ENCODE results near the gene TUBB6.

DNA sequence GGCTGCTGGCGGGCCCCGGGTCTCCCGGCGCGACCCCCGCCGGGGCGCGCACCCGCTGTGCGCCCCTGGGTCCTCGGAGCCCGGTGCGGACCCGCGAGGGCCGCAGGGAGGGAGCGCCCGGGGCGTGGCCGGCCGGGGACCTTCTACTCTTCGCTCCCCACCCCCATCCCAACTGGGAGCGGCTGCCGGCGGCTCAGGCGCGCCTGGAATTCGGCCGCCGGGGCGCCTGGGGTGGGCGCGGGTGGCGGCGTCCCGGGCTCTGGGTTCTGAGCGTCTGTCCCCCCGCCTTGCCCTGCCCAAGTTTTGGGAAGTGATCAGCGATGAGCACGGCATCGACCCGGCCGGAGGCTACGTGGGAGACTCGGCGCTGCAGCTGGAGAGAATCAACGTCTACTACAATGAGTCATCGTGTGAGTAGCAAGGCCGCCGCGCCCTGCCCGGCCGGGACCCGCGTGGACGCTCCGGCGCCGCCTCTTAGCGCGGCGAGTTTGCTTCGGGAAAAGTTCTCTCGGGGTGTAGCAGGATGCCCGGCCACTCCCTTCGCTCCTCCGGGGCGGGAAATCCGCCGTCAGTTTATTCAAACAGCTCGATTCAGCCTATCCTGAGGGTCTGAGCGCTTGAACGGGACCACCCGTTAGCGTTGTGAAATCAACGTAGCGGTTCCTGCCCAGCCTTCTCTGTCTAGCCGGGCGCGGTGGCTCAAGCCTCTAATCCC is 502 bp downstream of the TUBB6 start:
- peak in 3 of 4 donors; percentile 60 to 77 (median 72) for TF ChIP-seq POLR2A (IDR thresholded peaks at IDR 0.05)
- TF ChIP-seq, protein P1, sequence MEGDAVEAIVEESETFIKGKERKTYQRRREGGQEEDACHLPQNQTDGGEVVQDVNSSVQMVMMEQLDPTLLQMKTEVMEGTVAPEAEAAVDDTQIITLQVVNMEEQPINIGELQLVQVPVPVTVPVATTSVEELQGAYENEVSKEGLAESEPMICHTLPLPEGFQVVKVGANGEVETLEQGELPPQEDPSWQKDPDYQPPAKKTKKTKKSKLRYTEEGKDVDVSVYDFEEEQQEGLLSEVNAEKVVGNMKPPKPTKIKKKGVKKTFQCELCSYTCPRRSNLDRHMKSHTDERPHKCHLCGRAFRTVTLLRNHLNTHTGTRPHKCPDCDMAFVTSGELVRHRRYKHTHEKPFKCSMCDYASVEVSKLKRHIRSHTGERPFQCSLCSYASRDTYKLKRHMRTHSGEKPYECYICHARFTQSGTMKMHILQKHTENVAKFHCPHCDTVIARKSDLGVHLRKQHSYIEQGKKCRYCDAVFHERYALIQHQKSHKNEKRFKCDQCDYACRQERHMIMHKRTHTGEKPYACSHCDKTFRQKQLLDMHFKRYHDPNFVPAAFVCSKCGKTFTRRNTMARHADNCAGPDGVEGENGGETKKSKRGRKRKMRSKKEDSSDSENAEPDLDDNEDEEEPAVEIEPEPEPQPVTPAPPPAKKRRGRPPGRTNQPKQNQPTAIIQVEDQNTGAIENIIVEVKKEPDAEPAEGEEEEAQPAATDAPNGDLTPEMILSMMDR (IDR thresholded peaks at IDR 0.05): peak in 1 of 6 experiments; percentile 5
- TF ChIP-seq EP300 (IDR thresholded peaks at IDR 0.05): peak in 1 of 4 donors; percentile 8

All from upper lobe of left lung (tissue), 4 donors.